HG02973 (cell line): ENCODE results near the gene MED15.
"Not testable (repeated sequence)": the region's sequence is repeated elsewhere in the genome, so short reads cannot be mapped to it uniquely, and the experiment has no call there.

ENCODE experiments used
- ATAC-seq: cut with Tn5 transposase; IDR thresholded peaks from one replicate; pipeline ENCODE4 v1.9.1; 2021; ENCODE audit warnings: moderate library complexity; ENCODE audit not compliant: unreplicated experiment

MED15 gene

DNA sequence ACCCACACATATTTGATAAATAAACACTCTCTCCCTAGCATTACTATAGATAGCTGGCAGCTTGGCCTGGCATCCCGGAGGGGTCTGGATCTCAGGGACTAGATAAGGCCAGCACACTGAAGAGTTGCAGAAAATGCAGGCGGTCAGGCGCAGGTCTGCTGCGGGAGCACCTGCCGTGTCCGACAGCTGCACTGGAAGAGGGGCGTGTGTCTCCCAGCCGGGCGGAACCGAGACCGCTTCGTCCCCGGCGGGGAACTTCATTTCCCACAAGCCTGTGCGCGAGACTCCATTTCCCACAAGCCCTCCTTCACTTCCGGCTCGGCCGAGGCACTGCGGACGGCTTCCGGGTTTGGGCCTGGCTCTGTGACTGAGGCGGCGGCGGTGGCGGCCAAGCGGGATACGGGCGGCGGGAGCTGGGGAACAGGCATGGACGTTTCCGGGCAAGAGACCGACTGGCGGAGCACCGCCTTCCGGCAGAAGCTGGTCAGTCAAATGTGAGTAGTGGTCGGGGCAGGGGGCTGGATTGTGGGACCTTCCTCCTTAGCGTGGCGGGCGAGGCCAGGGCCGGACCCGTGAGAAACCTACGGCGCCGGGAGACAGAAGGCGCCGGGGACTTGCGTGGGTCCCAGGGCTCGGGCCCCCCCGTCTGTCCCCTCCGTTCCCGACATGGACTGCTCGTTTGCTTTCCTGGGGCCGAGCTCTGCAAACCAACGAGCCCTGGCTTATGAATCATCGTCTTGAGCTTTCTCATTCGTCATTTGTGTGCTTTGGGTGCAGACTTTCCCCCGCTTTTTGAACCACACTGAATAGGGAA lies at the start of gene MED15:
Gene MED15, plus strand, starts transcription at position 358 of the 814 bp plus-strand sequence. Its CDS starts 69 bp downstream, at position 427.
- peak; percentile 67 for ATAC-seq

DNA sequence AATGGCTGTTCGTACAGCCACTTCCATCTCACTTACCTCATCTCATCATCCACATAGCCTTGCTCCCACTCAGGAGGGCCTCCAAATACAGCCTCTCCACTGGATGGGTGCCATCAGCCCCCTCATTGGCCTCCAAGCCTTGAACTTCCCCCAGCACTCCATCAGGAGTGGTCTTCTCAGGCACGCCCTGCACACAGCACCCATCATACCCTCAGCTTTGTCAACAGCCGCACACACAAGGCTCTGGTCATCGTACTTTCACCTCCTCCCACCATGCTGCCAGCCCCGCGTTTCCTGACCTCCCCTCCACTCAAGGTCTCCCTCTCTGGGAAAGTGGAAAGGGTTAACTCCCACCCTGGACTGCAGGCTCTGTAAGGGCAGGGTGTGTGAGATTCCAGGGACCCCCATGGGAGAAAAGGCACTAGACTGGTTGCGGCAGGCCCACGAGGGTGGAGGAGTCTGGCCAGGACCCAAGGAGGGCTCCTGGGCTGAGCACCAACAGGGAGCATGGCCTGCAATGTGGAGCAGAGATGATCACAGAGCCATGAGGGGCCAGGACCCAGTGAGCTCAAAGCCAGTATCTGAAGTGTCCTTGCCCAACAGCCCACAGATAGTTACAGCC lies 48.8 kb upstream of the MED15 start:
- ATAC-seq = no peak

GRCh38 chr22:20459152-20459542 lies 48.3 kb upstream of the MED15 start:
- no peak for ATAC-seq

DNA sequence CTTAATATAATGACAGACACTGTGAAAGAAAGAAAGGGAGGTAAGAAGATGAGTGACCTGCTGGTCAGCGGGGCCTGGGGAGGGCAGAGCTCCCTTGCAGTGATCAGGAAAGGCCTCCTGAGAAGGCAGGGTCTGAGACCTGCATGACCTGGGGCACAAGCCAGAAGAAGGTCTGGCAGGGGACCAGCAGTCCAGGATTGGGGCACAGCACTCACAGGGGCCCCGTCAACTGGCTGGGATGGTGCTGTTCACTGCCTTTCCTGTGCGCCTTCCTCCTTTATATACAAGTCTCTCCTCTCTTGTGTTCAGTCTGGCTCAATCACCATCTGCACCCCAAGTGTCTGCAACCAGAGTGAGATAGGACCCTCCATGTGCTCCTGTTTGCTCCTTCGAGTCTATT lies 47.5 kb upstream of the MED15 start:
- no peak for ATAC-seq

DNA sequence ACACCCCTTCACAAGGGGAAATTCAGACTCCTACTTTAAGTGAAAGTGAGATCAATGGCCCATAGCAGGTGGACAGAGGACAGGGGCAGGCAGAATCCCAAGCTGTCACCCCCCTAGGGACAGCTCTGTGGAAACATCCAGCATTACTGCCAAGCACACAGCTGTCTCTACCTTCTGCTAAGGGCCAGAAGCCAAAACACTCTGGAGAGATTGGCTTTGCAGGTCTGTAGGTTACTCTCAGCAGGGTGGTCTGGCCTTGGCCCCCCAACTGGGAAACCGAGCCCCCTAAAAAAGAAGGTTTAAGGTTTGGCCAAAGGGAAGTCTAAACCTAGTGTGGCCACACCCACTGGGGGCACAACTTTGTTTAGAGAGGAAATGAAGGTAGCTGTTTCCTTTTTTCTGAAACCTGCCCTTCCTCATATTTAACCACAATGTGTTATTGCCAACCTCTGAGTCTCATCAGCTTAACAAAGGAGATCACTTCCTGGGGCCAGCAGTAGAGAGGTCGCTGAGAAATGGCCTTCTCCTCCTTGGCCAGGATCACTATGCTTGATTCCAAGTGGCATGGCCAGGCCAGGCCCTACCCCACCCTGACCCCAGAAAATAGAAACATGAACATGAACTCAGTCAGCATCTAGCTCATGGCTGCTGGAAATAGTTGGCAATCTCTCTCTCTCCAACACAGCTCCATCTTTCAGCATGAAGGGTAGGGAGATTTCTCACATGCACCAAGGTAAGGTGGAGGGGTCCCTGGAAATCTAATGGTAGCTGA lies 43.9 kb upstream of the MED15 start:
- ATAC-seq = no peak

DNA sequence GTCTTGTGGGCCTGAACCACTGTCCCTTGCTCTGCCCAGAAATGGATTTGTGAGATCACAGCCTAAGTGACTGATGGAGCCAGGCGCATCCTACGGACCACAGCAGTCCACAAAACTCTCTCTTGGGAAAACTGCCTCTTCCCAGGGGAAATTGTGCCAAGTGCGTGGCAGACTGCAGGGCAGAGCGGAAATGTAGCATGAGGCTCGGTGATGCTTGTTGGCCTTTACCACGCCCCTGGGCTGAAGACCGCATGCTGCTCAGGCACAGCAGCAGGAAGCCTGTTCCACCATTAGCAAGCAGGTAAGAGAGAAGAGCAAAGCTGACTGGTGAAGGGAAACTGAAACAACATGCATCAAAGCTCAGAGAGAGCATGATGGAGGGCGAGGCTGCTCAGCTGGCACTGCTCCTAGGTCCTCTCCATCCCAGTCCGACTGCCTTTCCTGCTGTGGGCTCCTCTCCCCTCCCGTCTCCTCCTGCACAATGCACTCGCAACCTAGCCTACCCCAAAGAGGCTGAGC lies 43.3 kb upstream of the MED15 start:
- ATAC-seq = no peak

GRCh38 chr22:20464912-20465758 lies 42.3 kb upstream of the MED15 start:
- ATAC-seq = no peak

GRCh38 chr22:20465759-20466077 lies 41.7 kb upstream of the MED15 start:
- ATAC-seq = no peak

- ATAC-seq = no peak
Measured at GRCh38 chr22:20466659-20467379, 40.6 kb upstream of the MED15 start.

DNA sequence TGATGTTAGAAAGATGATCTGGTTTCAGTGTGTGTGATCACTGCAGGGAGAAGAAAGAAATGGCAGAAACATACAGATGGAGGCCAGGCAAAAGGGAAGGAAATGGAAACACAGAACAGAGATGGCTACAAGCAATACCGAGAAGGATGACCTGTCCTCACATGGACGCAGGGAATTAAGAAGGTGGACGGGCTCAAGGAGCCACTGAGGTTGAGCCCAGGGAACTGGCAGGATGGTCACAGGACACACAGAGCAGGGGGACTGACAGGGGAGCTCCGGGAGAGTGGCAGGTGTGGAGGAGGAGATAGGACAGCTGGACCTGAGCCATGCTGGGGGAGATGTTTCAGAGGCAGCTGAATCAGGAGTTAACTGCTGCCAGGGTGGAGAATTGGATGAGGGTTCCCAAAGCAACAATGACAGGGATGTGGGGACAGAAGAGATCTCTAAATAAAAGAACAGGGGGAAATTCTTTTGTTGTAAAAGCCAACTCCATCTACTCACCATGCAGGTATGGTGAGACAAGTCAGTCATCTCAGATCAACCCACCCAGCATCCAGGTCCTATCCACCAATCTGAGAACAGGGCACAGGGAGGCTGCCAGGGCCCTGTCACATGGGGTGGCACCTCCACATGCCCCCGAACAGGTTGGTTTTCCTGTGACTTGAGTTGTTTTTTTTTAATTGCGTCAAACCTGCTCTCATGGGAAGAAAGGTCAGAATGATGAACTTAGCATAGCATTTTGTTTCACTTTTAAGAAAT lies 38.1 kb upstream of the MED15 start:
- ATAC-seq = no peak

DNA sequence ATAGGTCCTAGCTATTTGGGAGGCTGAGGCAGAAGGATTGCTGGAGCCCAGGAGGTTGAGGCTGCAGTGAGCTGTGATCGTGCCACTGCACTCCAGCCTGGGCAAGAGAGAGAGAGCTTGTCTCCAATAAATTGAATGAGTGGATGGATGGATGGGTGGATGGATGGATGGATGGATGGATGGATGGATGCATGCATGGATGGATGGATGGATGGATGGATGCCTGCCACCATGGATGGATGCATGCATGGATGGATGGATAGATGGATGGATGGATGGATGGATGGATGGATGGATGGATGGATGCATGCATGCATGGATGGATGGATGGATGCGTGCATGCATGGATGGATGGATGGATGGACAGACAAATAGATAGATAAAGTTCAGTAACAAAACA lies 36.9 kb upstream of the MED15 start:
- not testable (repeated sequence) for ATAC-seq

DNA sequence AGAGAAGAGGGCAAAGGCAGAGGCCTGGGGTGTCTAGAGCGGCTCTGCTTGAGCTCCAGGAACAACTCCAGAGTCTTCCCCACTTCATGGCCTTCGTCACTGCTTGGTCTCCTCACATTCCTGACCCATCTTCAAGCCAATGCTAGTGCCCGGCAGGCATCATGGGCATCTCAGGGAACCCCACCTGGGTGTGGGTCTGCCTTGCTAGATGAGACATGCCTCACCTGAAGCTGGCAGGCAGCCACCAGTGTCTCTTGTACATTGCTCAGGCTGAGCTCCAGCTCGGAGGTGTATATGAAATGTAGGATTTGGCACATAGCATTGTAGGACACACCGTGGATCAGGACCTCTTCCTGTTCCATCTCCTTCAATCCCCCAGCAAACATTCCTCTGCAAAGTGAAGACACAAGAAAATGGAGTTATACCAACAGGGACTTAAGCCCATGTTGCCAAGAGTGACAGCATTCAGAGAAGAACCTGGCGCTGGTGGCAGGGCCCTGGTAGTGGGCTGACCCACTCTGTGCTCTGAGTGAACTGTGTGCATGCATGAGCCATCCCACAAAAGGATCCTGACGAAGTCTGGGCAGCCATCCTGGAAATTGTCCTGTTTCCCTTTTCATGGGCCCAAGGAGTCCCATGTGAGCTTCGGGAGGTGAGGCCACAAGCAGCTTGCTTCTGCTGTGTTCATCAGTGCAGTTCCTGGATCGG lies 36.1 kb upstream of the MED15 start:
- ATAC-seq = no peak

DNA sequence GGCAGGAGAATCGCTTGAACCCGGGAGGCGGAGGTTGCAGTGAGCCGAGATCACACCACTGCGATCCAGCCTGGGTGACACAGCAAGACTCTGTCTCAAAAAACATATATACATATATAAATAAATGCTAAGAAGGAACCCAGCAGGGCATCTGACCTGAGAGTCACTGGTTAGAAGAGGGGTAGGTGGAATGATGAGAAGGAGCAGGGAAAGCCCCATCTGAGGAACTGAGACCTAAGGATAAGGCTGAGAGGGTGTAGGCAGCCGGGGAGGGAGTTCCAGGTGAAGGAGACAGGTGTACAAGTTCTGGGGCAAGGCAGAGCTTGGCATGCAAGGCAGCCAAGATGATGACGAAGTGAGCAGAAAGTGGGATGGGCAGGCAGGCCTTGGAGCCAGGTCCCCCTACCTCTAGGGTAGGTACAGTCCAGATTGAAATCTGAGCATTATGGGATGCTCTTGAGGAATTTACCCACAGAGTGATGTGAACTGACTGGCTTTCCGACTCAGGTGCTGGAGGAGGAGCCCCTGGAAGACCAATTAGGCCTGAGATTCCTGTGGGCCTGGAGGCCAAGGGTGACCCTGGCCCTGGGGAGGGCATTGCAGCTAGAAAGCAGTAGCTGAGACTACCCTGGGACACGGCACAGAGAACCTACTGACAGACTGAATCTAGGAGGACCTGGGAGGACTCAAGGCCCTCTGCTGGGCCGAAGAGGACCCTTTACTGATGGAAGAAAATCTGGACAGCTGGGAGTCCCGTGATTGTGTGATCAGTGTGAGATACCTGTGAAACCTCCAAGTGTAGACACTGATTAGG lies 34.6 kb upstream of the MED15 start:
- no peak for ATAC-seq

DNA sequence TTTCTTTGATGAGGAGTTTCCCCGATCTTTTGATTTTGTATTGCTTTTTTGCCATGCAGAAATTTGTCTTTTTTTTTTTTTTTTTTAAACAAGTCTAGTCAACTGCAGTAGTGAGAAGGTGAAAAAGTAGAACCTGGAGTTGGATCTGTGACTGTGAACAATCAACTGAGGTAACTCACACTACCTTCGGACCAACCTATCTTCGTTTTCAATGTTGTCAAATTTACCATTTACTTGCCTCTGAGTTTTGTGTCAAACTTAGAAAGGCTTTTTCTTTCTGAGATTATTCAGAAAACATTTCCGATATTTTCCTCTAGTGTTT lies 32.3 kb upstream of the MED15 start:
- ATAC-seq = no peak

DNA sequence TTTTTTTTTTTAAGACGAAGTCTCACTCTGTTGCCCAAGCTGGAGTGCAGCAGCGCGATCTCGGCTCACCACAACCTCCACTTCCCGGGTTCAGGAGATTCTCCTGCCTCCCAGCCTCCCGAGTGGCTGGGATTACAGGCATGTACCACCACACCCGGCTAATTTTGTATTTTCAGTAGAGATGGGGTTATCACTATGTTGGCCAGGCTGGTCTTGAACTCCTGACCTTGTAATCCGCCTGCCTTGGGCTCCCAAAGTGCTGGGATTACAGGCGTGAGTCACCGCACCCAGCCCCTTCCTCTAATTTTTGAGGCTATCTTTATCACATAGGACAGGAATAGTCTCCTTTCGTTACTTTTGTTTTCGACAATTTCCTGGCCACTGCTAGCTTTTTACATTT lies 31.8 kb upstream of the MED15 start:
- ATAC-seq = not testable (repeated sequence)

DNA sequence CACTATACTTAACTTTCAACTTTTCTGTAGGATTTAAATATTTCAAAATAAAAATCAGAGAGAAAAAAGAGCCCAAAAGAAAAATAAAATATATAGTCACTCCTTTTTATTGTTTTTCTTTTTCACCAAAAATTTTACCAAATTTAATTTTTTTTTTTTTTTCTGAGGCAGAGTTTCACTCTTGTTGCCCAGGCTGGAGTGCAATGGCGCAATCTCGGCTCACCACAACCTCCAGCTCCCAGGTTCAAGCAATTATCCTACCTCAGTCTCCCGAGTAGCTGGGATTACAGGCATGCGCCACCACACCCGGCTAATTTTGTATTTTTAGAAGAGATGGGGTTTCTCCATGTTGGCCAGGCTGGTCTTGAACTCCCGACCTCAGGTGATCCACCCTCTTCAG lies 29.4 kb upstream of the MED15 start:
- ATAC-seq = not testable (repeated sequence)

DNA sequence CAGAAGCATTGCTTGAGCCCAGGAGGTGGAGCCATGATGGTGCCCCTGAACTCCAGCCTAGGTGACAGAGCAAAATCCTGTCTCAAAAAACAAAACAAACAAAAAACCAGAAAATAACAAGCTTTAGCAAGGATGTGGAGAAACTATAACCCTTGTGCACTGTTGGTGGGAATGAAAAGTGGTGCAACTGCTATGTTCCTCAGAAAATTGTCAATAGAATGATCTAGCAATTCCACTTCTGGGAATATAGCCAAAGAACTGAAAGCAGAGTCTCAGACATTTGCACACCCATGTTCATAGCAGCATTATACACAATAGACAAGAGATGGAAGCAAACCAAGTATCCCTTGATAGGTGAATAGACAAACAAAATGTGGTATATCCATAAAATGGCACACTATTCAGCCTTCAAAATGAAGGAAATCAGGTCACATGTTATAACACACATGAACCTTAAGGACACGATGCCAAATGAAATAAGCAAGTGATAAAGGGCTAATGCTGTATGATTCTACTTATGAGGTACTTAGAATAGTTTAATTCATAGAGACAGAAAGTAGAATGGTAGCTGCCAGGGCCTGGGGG lies 27.7 kb upstream of the MED15 start:
- ATAC-seq = no peak

DNA sequence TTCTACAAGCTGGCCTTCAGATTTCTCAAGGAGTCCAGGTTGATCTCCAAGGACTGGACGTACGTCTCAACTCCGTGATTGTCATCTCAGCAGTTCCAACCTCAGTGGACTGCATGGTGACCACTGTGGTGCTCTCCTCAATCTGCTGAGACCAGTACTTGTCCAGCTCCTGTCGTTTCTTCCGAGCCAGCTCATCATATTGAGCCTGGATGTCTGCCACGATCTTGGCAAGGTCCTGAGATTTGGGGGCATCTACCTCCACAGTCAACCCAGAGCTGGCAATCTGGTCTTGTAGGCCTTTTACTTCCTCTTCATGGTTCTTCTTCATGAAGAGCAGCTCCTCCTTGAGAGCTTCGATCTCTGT lies 24.3 kb upstream of the MED15 start:
- ATAC-seq = not testable (repeated sequence)
